ENCODE data around the gene ZBED4. TPM values are rescaled to one million over a fixed set of nuclear protein-coding genes. Genes with fewer than 3 reads are reported as not detected.

The ZBED4 gene
- total RNA-seq, 1 donor, result 13.4 TPM

GRCh38 chr22:49881856-49882255, 28.2 kb downstream of the ZBED4 start:
- H3K4me3 ChIP-seq (ENCODE audit: low read depth, low read length), result no peak overlapping the region
- DNase-seq (ENCODE audit: low read depth), result no peak
- no peak for TF ChIP-seq CTCF (IDR thresholded peaks at IDR 0.05; ENCODE audit: insufficient read depth, low read depth, low read length)

GRCh38 chr22:49882519-49883293, 29.1 kb downstream of the ZBED4 start:
- no peak for TF ChIP-seq CTCF (IDR thresholded peaks at IDR 0.05; ENCODE audit: insufficient read depth, low read depth, low read length)
- no peak for DNase-seq (ENCODE audit: low read depth)
- no peak overlapping the region for H3K4me3 ChIP-seq (ENCODE audit: low read depth, low read length)

- no peak overlapping the region for H3K4me3 ChIP-seq (ENCODE audit: low read depth, low read length)
- DNase-seq (ENCODE audit: low read depth), result no peak
- no peak for TF ChIP-seq CTCF (IDR thresholded peaks at IDR 0.05; ENCODE audit: insufficient read depth, low read depth, low read length)
These were observed 29.6 kb downstream of the ZBED4 start for GRCh38 chr22:49883294-49883640.

DNA sequence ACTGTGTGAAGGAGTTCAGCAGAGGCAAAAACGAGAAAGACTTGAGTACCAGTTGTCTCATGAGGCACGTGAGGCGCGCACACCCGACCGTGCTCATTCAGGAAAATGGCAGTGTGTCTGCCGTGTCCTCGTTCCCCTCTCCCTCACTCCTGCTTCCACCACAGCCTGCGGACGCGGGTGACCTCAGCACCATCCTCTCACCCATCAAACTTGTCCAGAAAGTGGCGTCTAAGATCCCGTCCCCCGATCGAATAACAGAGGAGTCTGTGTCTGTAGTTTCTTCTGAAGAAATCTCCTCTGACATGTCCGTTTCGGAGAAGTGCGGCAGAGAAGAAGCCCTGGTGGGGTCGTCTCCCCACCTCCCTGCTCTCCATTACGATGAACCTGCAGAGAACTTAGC, 30.4 kb downstream of the ZBED4 start:
- no peak for DNase-seq (ENCODE audit: low read depth)
- no peak overlapping the region for H3K4me3 ChIP-seq (ENCODE audit: low read depth, low read length)
- TF ChIP-seq CTCF (IDR thresholded peaks at IDR 0.05; ENCODE audit: insufficient read depth, low read depth, low read length), result no peak

- no peak overlapping the region for H3K4me3 ChIP-seq (ENCODE audit: low read depth, low read length)
- TF ChIP-seq CTCF (IDR thresholded peaks at IDR 0.05; ENCODE audit: insufficient read depth, low read depth, low read length), result no peak
- no peak for DNase-seq (ENCODE audit: low read depth)
These were observed 31.0 kb downstream of the ZBED4 start for GRCh38 chr22:49884503-49885260.

DNA sequence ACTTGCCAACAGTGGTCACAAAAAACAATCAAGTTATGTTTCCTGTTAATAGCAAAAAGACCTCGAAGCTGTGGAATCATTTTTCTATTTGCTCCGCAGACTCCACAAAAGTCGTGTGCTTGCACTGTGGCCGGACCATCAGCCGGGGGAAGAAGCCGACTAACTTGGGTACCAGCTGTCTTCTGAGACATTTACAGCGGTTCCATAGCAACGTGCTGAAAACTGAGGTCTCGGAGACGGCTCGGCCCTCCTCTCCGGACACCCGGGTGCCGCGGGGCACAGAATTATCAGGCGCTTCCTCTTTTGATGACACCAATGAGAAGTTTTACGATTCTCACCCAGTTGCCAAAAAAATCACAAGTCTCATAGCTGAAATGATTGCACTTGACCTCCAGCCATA, 31.6 kb downstream of the ZBED4 start:
- TF ChIP-seq CTCF (IDR thresholded peaks at IDR 0.05; ENCODE audit: insufficient read depth, low read depth, low read length), result no peak
- H3K4me3 ChIP-seq (ENCODE audit: low read depth, low read length), result no peak overlapping the region
- DNase-seq (ENCODE audit: low read depth), result no peak

Measured in fibroblast of villous mesenchyme (primary cell).